RWPE2 (cell line): ENCODE data around the gene ZP1.

Experiments used
- ATAC-seq: fragments of 200-7000 bp; cut with Tn5 transposase; 3 replicates; pipeline ENCODE4 v1.9.1; 2021; ENCODE audit warnings: low read depth
- DNase-seq: peaks from one replicate; pipeline ENCODE4 v3.0.0-alpha.2; 2020; ENCODE audit warnings: low spot score
- H3K27ac ChIP-seq: fragments of 450-650 bp; 2 replicates; pipeline ENCODE4 v1.5.1; 2017; ENCODE audit warnings: mild to moderate bottlenecking; ENCODE audit not compliant: poor library complexity, severe bottlenecking
- H3K27me3 ChIP-seq: fragments of 250-450 bp; sonication (Bioruptor Pico); 2 replicates; pipeline ENCODE4 v1.5.1; 2021; ENCODE audit warnings: mild to moderate bottlenecking, moderate library complexity; ENCODE audit not compliant: insufficient read depth, poor library complexity, severe bottlenecking
- H3K36me3 ChIP-seq: fragments of 250-450 bp; sonication (Bioruptor Pico); 2 replicates; pipeline ENCODE4 v1.5.1; 2020; ENCODE audit warnings: low read depth, mild to moderate bottlenecking, moderate library complexity
- H3K4me1 ChIP-seq: fragments of 250-450 bp; sonication (Bioruptor Pico); 2 replicates; pipeline ENCODE4 v1.5.1; 2021; ENCODE audit warnings: mild to moderate bottlenecking, moderate library complexity; ENCODE audit not compliant: insufficient read depth, poor library complexity, severe bottlenecking
- H3K4me3 ChIP-seq: fragments of 250-450 bp; sonication (Bioruptor Pico); 2 replicates; pipeline ENCODE4 v1.5.1; 2021; ENCODE audit warnings: mild to moderate bottlenecking, moderate library complexity; ENCODE audit not compliant: severe bottlenecking
- H3K9me3 ChIP-seq: fragments of 250-450 bp; sonication (Bioruptor Pico); 2 replicates; pipeline ENCODE4 v1.5.1; 2021; ENCODE audit warnings: mild to moderate bottlenecking, moderate library complexity; ENCODE audit not compliant: severe bottlenecking
- TF ChIP-seq, protein P1 (sequence below): fragments of 450-650 bp; IDR thresholded peaks from one replicate; pipeline ENCODE4 v1.5.1; 2017; ENCODE audit warnings: mild to moderate bottlenecking, moderate library complexity; ENCODE audit not compliant: poor library complexity, severe bottlenecking

Gene ZP1

GRCh38 chr11:60845338-60845737 is 22.0 kb upstream of the ZP1 start:
- peaks cover 9% of the 10 kb centered on the region for H3K4me1 ChIP-seq
- H3K27me3 ChIP-seq: no peaks in the 10 kb centered on the region
- no peaks in the 10 kb centered on the region for H3K9me3 ChIP-seq
- DNase-seq (no peak), ATAC-seq (no peak)
- TF ChIP-seq, protein P1, sequence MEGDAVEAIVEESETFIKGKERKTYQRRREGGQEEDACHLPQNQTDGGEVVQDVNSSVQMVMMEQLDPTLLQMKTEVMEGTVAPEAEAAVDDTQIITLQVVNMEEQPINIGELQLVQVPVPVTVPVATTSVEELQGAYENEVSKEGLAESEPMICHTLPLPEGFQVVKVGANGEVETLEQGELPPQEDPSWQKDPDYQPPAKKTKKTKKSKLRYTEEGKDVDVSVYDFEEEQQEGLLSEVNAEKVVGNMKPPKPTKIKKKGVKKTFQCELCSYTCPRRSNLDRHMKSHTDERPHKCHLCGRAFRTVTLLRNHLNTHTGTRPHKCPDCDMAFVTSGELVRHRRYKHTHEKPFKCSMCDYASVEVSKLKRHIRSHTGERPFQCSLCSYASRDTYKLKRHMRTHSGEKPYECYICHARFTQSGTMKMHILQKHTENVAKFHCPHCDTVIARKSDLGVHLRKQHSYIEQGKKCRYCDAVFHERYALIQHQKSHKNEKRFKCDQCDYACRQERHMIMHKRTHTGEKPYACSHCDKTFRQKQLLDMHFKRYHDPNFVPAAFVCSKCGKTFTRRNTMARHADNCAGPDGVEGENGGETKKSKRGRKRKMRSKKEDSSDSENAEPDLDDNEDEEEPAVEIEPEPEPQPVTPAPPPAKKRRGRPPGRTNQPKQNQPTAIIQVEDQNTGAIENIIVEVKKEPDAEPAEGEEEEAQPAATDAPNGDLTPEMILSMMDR: no peak
- no peak overlapping the region for H3K27ac ChIP-seq
- H3K4me3 ChIP-seq: no peak overlapping the region
- H3K36me3 ChIP-seq: peaks cover 22% of the 10 kb centered on the region

- no peak overlapping the region for H3K4me3 ChIP-seq
- no peak overlapping the region for H3K27ac ChIP-seq
These were observed 20.1 kb upstream of the ZP1 start for GRCh38 chr11:60847281-60847680.

GRCh38 chr11:60847896-60848295 is 19.4 kb upstream of the ZP1 start:
- DNase-seq (no peak), ATAC-seq (no peak)
- Histone ChIP-seq H3K36me3 (peaks cover 22% of the 10 kb centered on the region), H3K9me3 (no peaks in the 10 kb centered on the region), H3K4me1 (peaks cover 9% of the 10 kb centered on the region), H3K4me3 (no peak overlapping the region), H3K27ac (no peak overlapping the region), H3K27me3 (no peaks in the 10 kb centered on the region)
- TF ChIP-seq, protein P1: no peak

More at GRCh38 chr11:60847281-60847680, 20.1 kb upstream of the ZP1 start:
- ATAC-seq: no peak
- peaks cover 9% of the 10 kb centered on the region for H3K4me1 ChIP-seq
- no peaks in the 10 kb centered on the region for H3K9me3 ChIP-seq
- peaks cover 22% of the 10 kb centered on the region for H3K36me3 ChIP-seq
- no peaks in the 10 kb centered on the region for H3K27me3 ChIP-seq
- DNase-seq: no peak
- TF ChIP-seq, protein P1: no peak

DNA sequence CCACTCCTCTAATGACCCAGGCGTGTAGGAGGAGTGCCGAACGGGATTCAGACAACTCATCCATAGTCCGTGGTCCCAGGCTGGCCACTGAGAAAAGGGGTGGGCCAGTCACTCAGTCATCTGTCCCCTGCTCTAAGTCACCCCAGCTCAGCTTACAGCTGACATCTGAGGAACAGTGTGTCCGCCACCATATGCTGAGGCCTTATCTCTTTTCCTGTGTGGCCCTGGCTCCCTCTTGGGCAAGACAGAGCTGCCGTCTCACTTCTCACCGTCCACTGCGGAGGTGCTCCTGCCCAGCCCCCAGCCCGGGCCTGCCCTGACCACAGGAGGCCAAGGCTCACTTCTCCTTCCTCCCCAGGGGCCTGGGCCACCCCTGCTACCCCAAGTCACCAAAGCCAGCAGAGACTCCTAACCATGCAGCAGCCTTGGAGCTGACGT is 18.6 kb upstream of the ZP1 start:
- TF ChIP-seq, protein P1: no peak
- H3K27me3 ChIP-seq: no peaks in the 10 kb centered on the region
- DNase-seq (no peak), ATAC-seq (no peak)
- H3K4me1 ChIP-seq: peaks cover 9% of the 10 kb centered on the region
- H3K9me3 ChIP-seq: no peaks in the 10 kb centered on the region
- no peak overlapping the region for H3K4me3 ChIP-seq
- H3K36me3 ChIP-seq: peaks cover 22% of the 10 kb centered on the region
- H3K27ac ChIP-seq: no peak overlapping the region

- no peaks in the 10 kb centered on the region for H3K9me3 ChIP-seq
- H3K27ac ChIP-seq: no peak overlapping the region
- DNase-seq (no peak), ATAC-seq (no peak)
- no peaks in the 10 kb centered on the region for H3K27me3 ChIP-seq
- peaks cover under 1% of the 10 kb centered on the region for H3K4me1 ChIP-seq
- H3K4me3 ChIP-seq: no peak overlapping the region
- peaks cover 16% of the 10 kb centered on the region for H3K36me3 ChIP-seq
- TF ChIP-seq, protein P1: no peak
These were observed 17.5 kb upstream of the ZP1 start for GRCh38 chr11:60849641-60850520.
